GM18505 (cell line): ENCODE data around the gene FXYD2.
"Not testable (repeated sequence)": the region's sequence is repeated elsewhere in the genome, so short reads cannot be mapped to it uniquely, and the experiment has no call there.

Experiments used
- ATAC-seq: cut with Tn5 transposase; IDR thresholded peaks from one replicate; pipeline ENCODE4 v1.9.1; 2021; ENCODE audit not compliant: unreplicated experiment
- POLR2A ChIP-seq: IDR thresholded peaks from 4 replicates; pipeline ENCODE4 v1.6.1; 2011; ENCODE audit warnings: borderline replicate concordance; ENCODE audit not compliant: insufficient read depth, insufficient read length; ENCODE audit errors: extremely low read depth

Gene FXYD2

GRCh38 chr11:117824571-117825537 lies at the start of gene FXYD2:
Gene FXYD2 (minus strand): TSS chr11:117824744. CDS start chr11:117824678, 66 bp downstream.
- TF ChIP-seq POLR2A, result no peak
- no peak for ATAC-seq

DNA sequence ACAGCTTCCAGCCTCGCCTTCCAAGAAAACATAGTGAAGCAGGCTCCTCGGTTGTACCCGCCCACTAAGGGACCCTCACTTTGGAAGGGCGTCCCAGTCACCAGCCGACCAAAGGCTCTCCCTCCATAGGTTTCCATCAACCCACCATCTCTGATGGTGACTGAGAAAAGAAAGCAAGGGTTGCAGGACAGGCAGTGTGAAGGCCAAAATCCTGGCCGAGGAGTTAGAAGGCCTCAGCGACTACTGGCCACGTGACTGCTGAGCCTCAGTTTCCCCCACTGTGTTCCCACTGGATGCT lies 49.2 kb upstream of the FXYD2 start:
- TF ChIP-seq POLR2A, result no peak
- no peak for ATAC-seq

DNA sequence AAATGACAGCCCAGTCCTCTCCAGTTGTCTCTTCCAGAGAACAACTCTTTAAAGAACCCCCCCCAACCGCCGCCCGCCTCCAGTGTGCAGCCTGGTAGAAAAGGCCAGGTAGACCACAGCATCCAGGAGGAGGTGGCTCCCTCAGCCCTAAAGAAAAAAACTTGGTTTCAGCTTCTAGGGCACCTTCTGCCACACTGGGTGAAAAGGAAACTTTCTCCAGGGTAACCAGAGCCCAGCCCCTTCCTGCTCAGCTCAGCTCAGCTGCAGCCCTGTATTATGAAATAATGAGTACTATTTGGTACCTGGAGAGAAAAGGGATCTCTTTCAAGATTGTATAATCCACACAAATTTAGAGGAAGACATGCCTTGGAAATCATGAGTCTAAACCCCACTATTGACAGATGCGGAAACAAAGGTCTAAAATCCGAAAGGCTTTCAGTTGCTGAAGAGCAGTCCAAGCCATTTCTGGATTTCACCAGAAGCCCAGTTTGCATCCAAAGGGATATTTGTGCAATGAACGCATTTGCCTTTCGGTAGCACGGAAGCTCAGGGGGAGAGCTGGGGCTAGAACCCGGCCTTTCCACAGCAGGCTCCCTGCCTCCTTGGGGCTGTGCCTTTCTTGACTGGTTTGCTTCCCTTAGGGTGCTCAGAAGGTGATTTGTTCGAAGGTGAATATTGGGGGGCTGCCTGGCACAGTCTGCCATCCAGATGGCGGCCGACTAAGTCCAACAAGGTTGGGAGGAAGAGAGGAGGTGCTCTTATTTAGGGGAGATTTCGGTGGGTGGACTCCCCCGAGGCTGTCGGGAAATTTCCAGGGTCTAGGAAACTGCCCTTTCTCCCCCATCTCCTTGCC lies 48.7 kb upstream of the FXYD2 start:
- ATAC-seq, result no peak
- no peak for TF ChIP-seq POLR2A

- ATAC-seq, result no peak
- no peak for TF ChIP-seq POLR2A
These were observed 47.9 kb upstream of the FXYD2 start for GRCh38 chr11:117872420-117872961.

- no peak for TF ChIP-seq POLR2A
- ATAC-seq, result no peak
These were observed 47.2 kb upstream of the FXYD2 start for GRCh38 chr11:117871784-117872183.

- ATAC-seq, result no peak
- no peak for TF ChIP-seq POLR2A
These were observed 46.6 kb upstream of the FXYD2 start for GRCh38 chr11:117871160-117871559.

GRCh38 chr11:117870103-117870952 lies 45.8 kb upstream of the FXYD2 start:
- TF ChIP-seq POLR2A, result no peak
- ATAC-seq, result no peak

GRCh38 chr11:117869604-117870003 lies 45.1 kb upstream of the FXYD2 start:
- no peak for ATAC-seq

GRCh38 chr11:117868815-117869561 lies 44.4 kb upstream of the FXYD2 start:
- no peak for ATAC-seq
- TF ChIP-seq POLR2A, result no peak

More at GRCh38 chr11:117869604-117870003, 45.1 kb upstream of the FXYD2 start:
- no peak for TF ChIP-seq POLR2A

- no peak for TF ChIP-seq POLR2A
- no peak for ATAC-seq
These were observed 43.5 kb upstream of the FXYD2 start for GRCh38 chr11:117868088-117868487.

- no peak for ATAC-seq
- TF ChIP-seq POLR2A, result no peak
These were observed 42.0 kb upstream of the FXYD2 start for GRCh38 chr11:117866526-117866925.

GRCh38 chr11:117865546-117865945 lies 41.0 kb upstream of the FXYD2 start:
- not testable (repeated sequence) for ATAC-seq
